Gastrocnemius medialis (tissue), 4 donors: ENCODE measurements around the gene MRNIP. TPM values are rescaled to one million over a fixed set of nuclear protein-coding genes. Genes with fewer than 3 reads are reported as not detected.
A peak's percentile ranks its signal among the peaks of the same experiment; 100 is the strongest.
"Not testable (repeated sequence)": the region's sequence is repeated elsewhere in the genome, so short reads cannot be mapped to it uniquely, and the experiment has no call there.

Source experiments
- ATAC-seq, 2 donors: fragments of 150-250 bp; one replicate each; pipeline ENCODE4 v1.9.1; 2016
- DNase-seq, 2 donors: peaks; one replicate each; pipeline ENCODE4 v3.0.0-alpha.2; 2019
- H3K27ac ChIP-seq, 4 donors: fragments of 200-600 bp; sonication (generic); 1 replicate in 1 of 4; 2 replicates in 3 of 4; pipeline ENCODE4 v1.5.1; 2016 to 2018; ENCODE audit warnings: mild to moderate bottlenecking in 2 of 4, moderate library complexity in 1 of 4
- H3K27me3 ChIP-seq, 3 donors: fragments of 200-600 bp; sonication (generic) in 2 of 3; 1 replicate in 1 of 3; 2 replicates in 2 of 3; pipeline versions ENCODE4 v1.5.1 to v1.6.0; 2016 to 2019; ENCODE audit warnings: mild to moderate bottlenecking in 1 of 3, moderate library complexity in 1 of 3
- H3K36me3 ChIP-seq, 2 donors: fragments of 200-600 bp; sonication (generic) in 1 of 2; one replicate each; pipeline ENCODE4 v1.5.1; 2017 to 2018
- H3K4me1 ChIP-seq, 2 donors: fragments of 200-600 bp; sonication (generic) in 1 of 2; one replicate each; pipeline ENCODE4 v1.5.1; 2016 to 2017; ENCODE audit warnings: mild to moderate bottlenecking in 2 of 2
- H3K4me3 ChIP-seq, 4 donors: fragments of 200-600 bp; sonication (generic) in 3 of 4; 1 replicate in 1 of 4; 2 replicates in 3 of 4; pipeline ENCODE4 v1.5.1; 2016 to 2019; ENCODE audit warnings: mild to moderate bottlenecking in 2 of 4
- H3K9me3 ChIP-seq, 3 donors: fragments of 200-600 bp; sonication (generic) in 2 of 3; 1 replicate in 1 of 3; 2 replicates in 2 of 3; pipeline ENCODE4 v1.5.1; 2016 to 2019
- POLR2A ChIP-seq, 2 donors: fragments of 450-650 bp; IDR thresholded peaks; one replicate each; pipeline ENCODE4 v1.6.1; 2017; ENCODE audit warnings: antibody characterized with exemption in 2 of 2, mild to moderate bottlenecking in 2 of 2, moderate library complexity in 2 of 2
- in situ Hi-C, 4 donors: fragments of 200-750 bp; cut with MboI; loops; one replicate each; pipeline versions ENCODE4 v1.15.0 to v1.8.0; 2017; ENCODE audit warnings: low sequenced_read_pairs in 4 of 4
- intact Hi-C: fragments of 100-400 bp; cut with DNase I; formaldehyde crosslinking; loops from one replicate; pipeline ENCODE4 v1.15.1; 2023; ENCODE audit warnings: low total_unique reads
- total RNA-seq, 4 donors: library from RNA; depleted of rRNA; stranded (reverse); fragments of >200 nt; gene quantifications; one replicate each; pipeline versions ENCODE4 v1.1.0 to v1.2.3, GENCODE V29; 2016
- TF ChIP-seq, protein P1 (sequence below), 5 experiments: fragments of 450-650 bp in 3 of 5; fragments of 200-600 bp in 2 of 5; sonication (generic) in 2 of 5; IDR thresholded peaks in 4 of 5; conservative IDR thresholded peaks in 1 of 5; 1 replicate in 4 of 5; 2 replicates in 1 of 5; pipeline ENCODE4 v1.5.1; 2016 to 2019; ENCODE audit warnings: antibody characterized with exemption in 5 of 5, mild to moderate bottlenecking in 3 of 5, moderate library complexity in 3 of 5

The MRNIP gene
- total RNA-seq, 4 donors from 2014 or later, result 2.9 to 16.1 (median 8.3) TPM

DNA sequence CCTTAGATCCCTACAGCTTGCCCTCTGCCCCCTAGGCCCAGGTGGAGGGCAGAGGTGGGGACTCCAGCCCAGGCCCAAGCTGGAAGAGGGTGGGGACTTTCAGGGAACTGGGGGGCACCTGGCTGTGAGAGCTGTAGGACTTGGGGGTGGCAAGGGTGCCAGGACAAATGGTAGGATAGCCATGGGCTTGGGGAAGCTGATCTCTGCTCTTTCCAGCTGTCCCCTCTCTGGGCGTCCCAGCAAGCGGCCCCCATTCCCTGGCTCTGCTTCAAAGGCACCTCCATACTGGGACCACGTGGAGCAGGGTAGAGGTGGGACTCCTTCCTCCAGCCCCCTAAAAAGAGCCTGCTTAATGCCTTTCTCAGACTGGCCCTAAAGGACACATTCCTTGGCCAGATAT lies 64.4 kb downstream of the MRNIP start:
- intact Hi-C loops, result no loop called here
- DNase-seq, result no peak
- Histone ChIP-seq H3K27me3 (no peaks in the 10 kb centered on the region), H3K9me3 (no peaks in the 10 kb centered on the region), H3K27ac (peak overlapping the region in 3 of 4 donors; percentile 55 to 58 (median 57)), H3K4me3 (peak overlapping the region in 2 of 4 donors; percentile 14 to 18), H3K4me1 (peaks cover 17 to 22% of the 10 kb centered on the region in 2 donors), H3K36me3 (peaks cover 0 to 14% of the 10 kb centered on the region in 2 donors)
- in situ Hi-C loops, result no loop called here
- no peak for ATAC-seq
- TF ChIP-seq, protein P1, sequence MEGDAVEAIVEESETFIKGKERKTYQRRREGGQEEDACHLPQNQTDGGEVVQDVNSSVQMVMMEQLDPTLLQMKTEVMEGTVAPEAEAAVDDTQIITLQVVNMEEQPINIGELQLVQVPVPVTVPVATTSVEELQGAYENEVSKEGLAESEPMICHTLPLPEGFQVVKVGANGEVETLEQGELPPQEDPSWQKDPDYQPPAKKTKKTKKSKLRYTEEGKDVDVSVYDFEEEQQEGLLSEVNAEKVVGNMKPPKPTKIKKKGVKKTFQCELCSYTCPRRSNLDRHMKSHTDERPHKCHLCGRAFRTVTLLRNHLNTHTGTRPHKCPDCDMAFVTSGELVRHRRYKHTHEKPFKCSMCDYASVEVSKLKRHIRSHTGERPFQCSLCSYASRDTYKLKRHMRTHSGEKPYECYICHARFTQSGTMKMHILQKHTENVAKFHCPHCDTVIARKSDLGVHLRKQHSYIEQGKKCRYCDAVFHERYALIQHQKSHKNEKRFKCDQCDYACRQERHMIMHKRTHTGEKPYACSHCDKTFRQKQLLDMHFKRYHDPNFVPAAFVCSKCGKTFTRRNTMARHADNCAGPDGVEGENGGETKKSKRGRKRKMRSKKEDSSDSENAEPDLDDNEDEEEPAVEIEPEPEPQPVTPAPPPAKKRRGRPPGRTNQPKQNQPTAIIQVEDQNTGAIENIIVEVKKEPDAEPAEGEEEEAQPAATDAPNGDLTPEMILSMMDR (IDR thresholded peaks at IDR 0.05 in 4 of 5, conservative IDR thresholded peaks at IDR 0.05 in 1 of 5), result no peak
- TF ChIP-seq POLR2A (IDR thresholded peaks at IDR 0.05), result no peak

DNA sequence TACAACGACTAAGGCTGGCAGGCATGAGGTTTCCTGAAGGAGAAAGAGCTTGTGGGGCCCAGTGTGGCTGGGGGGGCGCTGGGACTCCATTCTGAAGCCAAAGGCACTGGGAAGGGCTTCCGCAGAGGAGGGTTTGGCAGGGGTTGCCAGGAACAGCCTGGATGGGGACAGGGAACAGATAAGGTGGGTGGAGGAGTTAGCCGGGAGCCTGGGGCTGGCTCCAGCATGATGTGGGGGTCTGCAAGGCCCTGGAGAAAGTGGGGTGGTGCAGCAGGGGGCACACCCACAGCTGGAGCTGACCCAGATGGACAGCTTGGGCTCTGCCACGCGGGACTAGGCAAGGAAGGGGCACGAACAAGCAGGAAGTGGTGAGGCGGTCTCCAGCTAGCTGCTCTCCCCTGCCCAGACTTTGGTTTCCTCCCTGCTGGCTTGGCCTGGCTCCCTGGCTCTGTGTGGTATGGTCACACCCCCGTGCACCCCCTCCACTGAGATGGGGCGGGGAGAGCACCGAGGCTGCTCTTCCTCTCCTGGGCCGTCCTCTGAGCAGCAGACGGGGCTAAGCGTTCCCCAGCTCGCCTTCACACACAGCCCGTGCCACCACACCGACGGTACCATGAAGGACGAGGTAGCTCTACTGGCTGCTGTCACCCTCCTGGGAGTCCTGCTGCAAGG lies 65.0 kb downstream of the MRNIP start, which contains the start of gene LTC4S:
Gene LTC4S (plus strand): TSS at position 519 of the 672 bp plus-strand sequence. CDS start 95 bp downstream, at position 614.
- peaks cover 0 to 9% of the 10 kb centered on the region in 2 donors for H3K36me3 ChIP-seq
- DNase-seq (peak; percentile 56 to 60), ATAC-seq (no peak)
- H3K9me3 ChIP-seq, result no peaks in the 10 kb centered on the region
- intact Hi-C loops (no loop called here), in situ Hi-C loops (no loop called here)
- H3K4me3 ChIP-seq, result peak within 1 kb of the TSS in 2 of 4 donors; percentile 14 to 18
- TF ChIP-seq POLR2A (IDR thresholded peaks at IDR 0.05), result peak in 1 of 2 donors; percentile 6
- TF ChIP-seq, protein P1 (IDR thresholded peaks at IDR 0.05 in 4 of 5, conservative IDR thresholded peaks at IDR 0.05 in 1 of 5), result no peak
- peaks cover 17 to 22% of the 10 kb centered on the region in 2 donors for H3K4me1 ChIP-seq
- H3K27ac ChIP-seq, result peak within 1 kb of the TSS in 3 of 4 donors; percentile 55 to 58 (median 57)
- H3K27me3 ChIP-seq, result no peaks in the 10 kb centered on the region

DNA sequence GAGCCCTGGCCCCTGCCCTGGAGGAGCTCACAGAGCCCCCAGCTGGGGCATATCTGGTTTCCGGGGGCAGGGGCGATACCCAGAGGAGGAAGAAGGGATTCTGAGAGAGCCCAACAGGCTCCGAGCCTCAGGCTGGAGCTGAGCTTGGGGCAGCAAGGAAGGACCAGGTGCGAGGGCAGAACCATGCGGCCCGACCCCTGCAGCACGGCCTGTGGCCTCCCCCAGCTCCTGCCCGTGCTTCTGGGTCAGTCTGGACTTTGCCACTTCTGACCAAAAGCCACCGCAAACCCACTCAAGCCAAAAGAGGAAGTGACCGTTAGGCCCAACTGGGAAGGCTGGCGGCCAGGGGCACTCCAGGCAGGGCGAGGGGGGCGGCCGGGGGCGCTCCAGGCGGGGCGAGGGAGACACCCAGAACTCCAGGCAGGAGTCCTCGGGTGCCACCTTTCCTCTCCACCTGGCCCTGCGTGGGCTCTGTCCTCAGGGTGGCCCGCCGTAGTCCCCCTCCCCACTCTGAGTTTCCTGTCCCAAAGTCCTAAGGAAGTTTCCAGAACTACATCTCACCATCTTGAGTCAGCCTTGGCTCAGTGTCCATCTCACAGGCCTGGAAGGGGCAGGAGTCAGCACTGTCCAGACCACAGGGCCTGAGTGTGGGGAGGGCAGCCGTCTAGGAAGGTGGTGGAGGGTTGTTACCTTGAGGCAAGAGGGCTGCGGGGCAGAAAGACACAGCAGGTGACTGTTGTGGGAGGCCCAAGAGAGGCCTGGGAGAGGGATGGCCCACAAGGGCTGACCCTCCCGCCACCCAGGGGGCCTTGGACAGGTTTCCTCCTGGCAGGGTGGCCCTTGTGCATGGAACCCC lies 65.8 kb downstream of the MRNIP start:
- no peak overlapping the region for H3K4me3 ChIP-seq
- H3K36me3 ChIP-seq, result peaks cover 0 to under 1% of the 10 kb centered on the region in 2 donors
- H3K27ac ChIP-seq, result peak overlapping the region in 3 of 4 donors; percentile 55 to 58 (median 57)
- no peaks in the 10 kb centered on the region for H3K9me3 ChIP-seq
- DNase-seq (no peak), ATAC-seq (no peak)
- no peaks in the 10 kb centered on the region for H3K27me3 ChIP-seq
- peaks cover 17 to 22% of the 10 kb centered on the region in 2 donors for H3K4me1 ChIP-seq
- in situ Hi-C loops (no loop called here), intact Hi-C loops (no loop called here)
- TF ChIP-seq POLR2A (IDR thresholded peaks at IDR 0.05), result no peak
- TF ChIP-seq, protein P1 (IDR thresholded peaks at IDR 0.05 in 4 of 5, conservative IDR thresholded peaks at IDR 0.05 in 1 of 5), result no peak

DNA sequence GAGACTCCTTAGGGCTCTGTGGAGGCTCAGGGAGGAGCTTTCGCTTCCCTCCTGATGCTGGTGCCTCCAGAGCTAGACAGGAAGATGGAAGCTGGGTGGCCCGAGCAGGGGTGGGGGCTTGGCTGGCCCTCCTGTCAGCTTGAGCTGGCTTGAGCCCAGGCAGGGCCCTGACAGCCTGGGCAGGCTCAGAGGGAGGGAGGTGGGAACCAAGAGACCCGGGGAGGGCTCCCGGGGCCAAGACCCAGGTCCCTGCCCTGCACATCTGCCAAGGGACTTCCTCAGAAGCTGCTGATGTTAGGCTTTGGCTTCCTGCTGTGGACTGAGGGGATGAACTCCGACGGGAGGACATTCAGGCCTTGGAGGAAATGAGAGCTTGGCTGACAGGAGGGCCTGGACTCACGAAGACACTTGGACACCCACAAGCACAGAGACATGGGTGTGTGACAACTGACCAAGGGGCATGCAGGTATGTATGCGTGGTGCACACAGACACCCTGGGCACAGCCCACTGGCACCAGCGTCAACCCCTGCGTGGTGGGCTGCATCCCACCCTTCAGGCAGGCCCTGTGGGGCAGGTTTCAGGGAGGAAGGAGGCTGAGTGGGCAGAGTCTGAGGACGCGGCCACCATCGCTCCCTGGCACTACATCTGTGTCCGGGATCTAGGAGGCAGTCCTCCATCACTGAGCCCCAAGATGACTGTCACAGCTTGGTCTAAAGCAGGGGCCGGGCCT lies 66.6 kb downstream of the MRNIP start:
- H3K4me1 ChIP-seq, result peaks cover 17 to 22% of the 10 kb centered on the region in 2 donors
- in situ Hi-C loops, result no loop called here
- peak overlapping the region in 3 of 4 donors; percentile 55 to 58 (median 57) for H3K27ac ChIP-seq
- no peak overlapping the region for H3K4me3 ChIP-seq
- H3K27me3 ChIP-seq, result no peaks in the 10 kb centered on the region
- H3K36me3 ChIP-seq, result no peaks in the 10 kb centered on the region
- TF ChIP-seq, protein P1 (IDR thresholded peaks at IDR 0.05 in 4 of 5, conservative IDR thresholded peaks at IDR 0.05 in 1 of 5), result no peak
- TF ChIP-seq POLR2A (IDR thresholded peaks at IDR 0.05), result no peak
- ATAC-seq, result no peak
- intact Hi-C loops, result no loop called here
- peak in 1 of 2 donors; percentile 34 for DNase-seq
- H3K9me3 ChIP-seq, result no peaks in the 10 kb centered on the region

DNA sequence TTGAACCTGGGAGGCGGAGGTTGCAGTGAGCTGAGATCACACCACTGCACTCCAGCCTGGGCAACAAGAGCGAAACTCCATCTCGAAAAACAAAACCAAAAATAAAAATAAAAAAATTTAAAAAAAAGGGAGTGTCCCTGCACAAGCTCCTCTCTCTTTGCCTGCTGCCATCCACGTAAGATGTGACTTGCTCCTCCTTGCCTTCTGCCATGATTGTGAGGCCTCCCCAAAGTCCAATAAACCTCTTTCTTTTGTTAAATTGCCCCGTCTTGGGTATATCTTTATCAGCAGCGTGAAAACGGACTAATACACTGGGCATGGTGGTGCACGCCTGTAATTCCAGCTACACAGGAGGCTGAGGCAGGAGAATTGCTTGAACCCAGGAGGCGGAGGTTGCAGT lies 69.3 kb downstream of the MRNIP start:
- H3K4me3 ChIP-seq, H3K36me3 ChIP-seq, ATAC-seq, H3K27ac ChIP-seq, H3K4me1 ChIP-seq, H3K27me3 ChIP-seq, intact Hi-C loops, in situ Hi-C loops, H3K9me3 ChIP-seq, DNase-seq: not testable (repeated sequence)
